ENCODE measurements around the gene EVA1B.

EVA1B gene

DNA sequence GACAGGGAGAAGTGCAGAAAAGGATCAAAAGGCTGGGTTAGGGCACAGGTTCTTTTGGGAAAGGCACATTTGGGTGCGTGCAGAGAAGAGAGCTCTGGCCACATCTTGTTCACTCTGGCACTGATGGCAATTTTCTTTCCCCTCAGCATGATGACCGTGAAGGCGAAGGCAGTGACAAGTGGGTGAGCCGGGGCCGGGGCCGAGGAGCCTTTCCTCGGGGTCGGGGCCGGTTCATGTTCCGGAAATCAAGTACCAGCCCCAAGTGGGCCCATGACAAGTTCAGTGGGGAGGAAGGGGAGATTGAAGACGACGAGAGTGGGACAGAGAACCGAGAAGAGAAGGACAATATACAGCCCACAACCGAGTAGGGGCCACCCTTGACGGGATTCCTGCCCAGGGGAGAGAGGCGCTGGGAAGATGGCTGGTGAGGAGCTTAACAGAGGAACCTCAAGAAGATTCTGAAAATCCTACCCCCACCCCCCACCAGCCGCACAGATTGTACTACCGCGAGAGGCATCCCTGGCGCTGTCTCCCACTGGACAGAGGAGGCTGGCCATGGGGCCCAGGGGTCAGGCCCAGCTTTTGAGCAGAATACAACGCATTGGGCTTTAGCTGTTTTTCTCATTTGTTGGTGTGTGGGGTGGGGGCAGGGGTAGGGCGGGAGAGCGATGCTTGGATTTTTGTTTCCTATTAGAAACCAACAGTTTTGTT is 19.6 kb downstream of the EVA1B start:
- no peaks in the 10 kb centered on the region for H3K27me3 ChIP-seq (ENCODE audit: insufficient read depth, poor library complexity, severe bottlenecking)
- H3K4me3 ChIP-seq (ENCODE audit: severe bottlenecking) = no peak overlapping the region
- H3K27ac ChIP-seq (ENCODE audit: poor library complexity, severe bottlenecking) = no peak overlapping the region
- ATAC-seq (ENCODE audit: low read depth) (no peak), DNase-seq (ENCODE audit: low spot score) (no peak)
- TF ChIP-seq, protein P1, sequence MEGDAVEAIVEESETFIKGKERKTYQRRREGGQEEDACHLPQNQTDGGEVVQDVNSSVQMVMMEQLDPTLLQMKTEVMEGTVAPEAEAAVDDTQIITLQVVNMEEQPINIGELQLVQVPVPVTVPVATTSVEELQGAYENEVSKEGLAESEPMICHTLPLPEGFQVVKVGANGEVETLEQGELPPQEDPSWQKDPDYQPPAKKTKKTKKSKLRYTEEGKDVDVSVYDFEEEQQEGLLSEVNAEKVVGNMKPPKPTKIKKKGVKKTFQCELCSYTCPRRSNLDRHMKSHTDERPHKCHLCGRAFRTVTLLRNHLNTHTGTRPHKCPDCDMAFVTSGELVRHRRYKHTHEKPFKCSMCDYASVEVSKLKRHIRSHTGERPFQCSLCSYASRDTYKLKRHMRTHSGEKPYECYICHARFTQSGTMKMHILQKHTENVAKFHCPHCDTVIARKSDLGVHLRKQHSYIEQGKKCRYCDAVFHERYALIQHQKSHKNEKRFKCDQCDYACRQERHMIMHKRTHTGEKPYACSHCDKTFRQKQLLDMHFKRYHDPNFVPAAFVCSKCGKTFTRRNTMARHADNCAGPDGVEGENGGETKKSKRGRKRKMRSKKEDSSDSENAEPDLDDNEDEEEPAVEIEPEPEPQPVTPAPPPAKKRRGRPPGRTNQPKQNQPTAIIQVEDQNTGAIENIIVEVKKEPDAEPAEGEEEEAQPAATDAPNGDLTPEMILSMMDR (IDR thresholded peaks at IDR 0.05; ENCODE audit: poor library complexity, severe bottlenecking) = no peak
- H3K4me1 ChIP-seq (ENCODE audit: insufficient read depth, poor library complexity, severe bottlenecking) = peaks cover 22% of the 10 kb centered on the region
- H3K36me3 ChIP-seq (ENCODE audit: low read depth) = peaks cover 60% of the 10 kb centered on the region
- H3K9me3 ChIP-seq (ENCODE audit: severe bottlenecking) = no peaks in the 10 kb centered on the region

DNA sequence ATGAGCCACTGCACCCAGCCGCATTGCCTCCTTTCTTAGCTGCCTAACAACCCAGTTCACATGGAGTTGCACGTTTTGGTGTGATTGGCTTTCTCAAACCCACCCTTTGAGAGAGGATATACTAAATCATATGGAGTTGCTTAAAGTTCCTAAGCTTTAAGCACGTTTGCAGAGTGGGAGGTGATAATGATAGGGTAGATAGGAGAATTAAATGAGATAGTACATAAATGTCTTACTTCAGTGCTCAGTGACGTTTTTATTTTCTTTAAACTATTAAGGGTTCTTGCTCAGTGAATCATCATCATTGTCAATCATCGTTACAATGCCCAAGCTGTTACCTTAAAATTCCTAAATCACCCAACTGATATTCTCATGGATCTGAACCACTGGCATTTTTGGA is 20.2 kb downstream of the EVA1B start:
- H3K27ac ChIP-seq (ENCODE audit: poor library complexity, severe bottlenecking) = no peak overlapping the region
- peaks cover 22% of the 10 kb centered on the region for H3K4me1 ChIP-seq (ENCODE audit: insufficient read depth, poor library complexity, severe bottlenecking)
- TF ChIP-seq, protein P1 (IDR thresholded peaks at IDR 0.05; ENCODE audit: poor library complexity, severe bottlenecking) = no peak
- DNase-seq (ENCODE audit: low spot score) = no peak
- H3K27me3 ChIP-seq (ENCODE audit: insufficient read depth, poor library complexity, severe bottlenecking) = no peaks in the 10 kb centered on the region
- no peak for ATAC-seq (ENCODE audit: low read depth)
- no peaks in the 10 kb centered on the region for H3K9me3 ChIP-seq (ENCODE audit: severe bottlenecking)
- no peak overlapping the region for H3K4me3 ChIP-seq (ENCODE audit: severe bottlenecking)
- H3K36me3 ChIP-seq (ENCODE audit: low read depth) = peaks cover 60% of the 10 kb centered on the region

DNA sequence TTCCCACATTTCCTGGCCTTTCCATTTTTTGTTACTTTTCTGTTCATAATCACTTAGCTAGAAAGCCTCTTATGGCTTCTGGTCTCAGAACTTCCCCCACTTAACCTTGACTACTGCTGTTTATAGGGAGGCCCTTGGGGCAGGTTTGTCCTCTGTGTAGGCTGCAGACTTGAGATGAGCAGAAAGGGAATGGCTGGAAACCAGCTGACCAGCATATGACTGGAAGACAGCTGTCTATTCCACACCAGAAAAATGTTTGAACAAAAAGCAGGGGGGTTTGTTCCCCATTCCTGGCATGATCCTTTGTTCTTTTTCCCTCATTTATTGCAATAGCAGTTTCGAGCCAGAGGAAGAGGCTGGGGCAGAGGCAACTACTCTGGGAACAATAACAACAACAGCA is 22.2 kb downstream of the EVA1B start:
- DNase-seq (ENCODE audit: low spot score) = no peak
- H3K36me3 ChIP-seq (ENCODE audit: low read depth) = peaks cover 72% of the 10 kb centered on the region
- ATAC-seq (ENCODE audit: low read depth) = no peak
- no peak overlapping the region for H3K4me3 ChIP-seq (ENCODE audit: severe bottlenecking)
- H3K27ac ChIP-seq (ENCODE audit: poor library complexity, severe bottlenecking) = peak overlapping the region; percentile 71
- H3K27me3 ChIP-seq (ENCODE audit: insufficient read depth, poor library complexity, severe bottlenecking) = no peaks in the 10 kb centered on the region
- H3K4me1 ChIP-seq (ENCODE audit: insufficient read depth, poor library complexity, severe bottlenecking) = peaks cover 22% of the 10 kb centered on the region
- TF ChIP-seq, protein P1 (IDR thresholded peaks at IDR 0.05; ENCODE audit: poor library complexity, severe bottlenecking) = no peak
- no peaks in the 10 kb centered on the region for H3K9me3 ChIP-seq (ENCODE audit: severe bottlenecking)

DNA sequence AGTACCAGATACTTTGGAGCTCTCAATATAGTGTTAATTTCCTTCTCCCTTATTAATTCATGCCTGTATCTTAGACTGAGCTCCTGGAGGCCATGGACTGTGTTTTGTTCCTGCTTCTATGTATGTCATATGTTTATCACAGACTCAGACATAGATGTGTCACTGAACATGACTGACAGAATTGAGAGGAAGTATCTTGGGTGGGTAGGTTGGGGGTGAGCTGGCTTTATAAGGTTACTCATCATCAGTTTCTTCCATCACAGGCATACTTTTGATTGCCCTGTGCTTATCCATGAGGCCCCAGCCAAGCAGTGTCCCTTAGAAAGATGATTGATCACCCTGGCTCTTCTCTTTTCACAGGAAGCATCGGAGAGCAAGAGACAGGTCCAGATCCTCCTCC is 22.9 kb downstream of the EVA1B start:
- Histone ChIP-seq H3K36me3 (ENCODE audit: low read depth) (peaks cover 74% of the 10 kb centered on the region), H3K27ac (ENCODE audit: poor library complexity, severe bottlenecking) (peak overlapping the region; percentile 71), H3K9me3 (ENCODE audit: severe bottlenecking) (no peaks in the 10 kb centered on the region), H3K4me3 (ENCODE audit: severe bottlenecking) (no peak overlapping the region), H3K4me1 (ENCODE audit: insufficient read depth, poor library complexity, severe bottlenecking) (peaks cover 17% of the 10 kb centered on the region), H3K27me3 (ENCODE audit: insufficient read depth, poor library complexity, severe bottlenecking) (no peaks in the 10 kb centered on the region)
- TF ChIP-seq, protein P1 (IDR thresholded peaks at IDR 0.05; ENCODE audit: poor library complexity, severe bottlenecking) = no peak
- no peak for DNase-seq (ENCODE audit: low spot score)
- peak; percentile 6; the same call in 1 of the 3 replicates for ATAC-seq (ENCODE audit: low read depth)

DNA sequence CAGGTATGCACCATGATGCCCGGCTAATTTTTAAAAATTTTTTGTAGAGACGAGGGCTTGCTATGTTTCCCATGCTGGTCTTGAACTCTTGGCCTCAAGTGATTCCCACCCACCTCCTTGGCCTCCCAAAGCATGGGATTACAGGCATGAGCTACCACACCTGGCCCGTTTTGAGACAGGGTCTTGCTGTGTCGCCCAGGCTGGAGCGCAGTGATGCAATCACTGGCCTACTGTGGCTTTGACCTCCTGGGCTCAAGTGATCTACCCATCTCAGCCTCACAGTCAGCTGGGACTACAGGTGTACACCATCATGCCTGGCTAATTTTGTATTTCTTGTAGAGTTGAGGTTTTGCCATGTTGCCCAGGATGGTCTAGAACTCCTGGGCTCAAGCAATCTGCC is 24.8 kb downstream of the EVA1B start:
- Histone ChIP-seq H3K4me3 (ENCODE audit: severe bottlenecking) (no peak overlapping the region), H3K36me3 (ENCODE audit: low read depth) (peaks cover 82% of the 10 kb centered on the region), H3K27me3 (ENCODE audit: insufficient read depth, poor library complexity, severe bottlenecking) (no peaks in the 10 kb centered on the region), H3K4me1 (ENCODE audit: insufficient read depth, poor library complexity, severe bottlenecking) (peaks cover 13% of the 10 kb centered on the region), H3K9me3 (ENCODE audit: severe bottlenecking) (no peaks in the 10 kb centered on the region), H3K27ac (ENCODE audit: poor library complexity, severe bottlenecking) (peak overlapping the region; percentile 71)
- no peak for DNase-seq (ENCODE audit: low spot score)
- TF ChIP-seq, protein P1 (IDR thresholded peaks at IDR 0.05; ENCODE audit: poor library complexity, severe bottlenecking) = no peak
- no peak for ATAC-seq (ENCODE audit: low read depth)
